Measurements from ENCODE around the gene ARHGAP26.

Gene ARHGAP26

DNA sequence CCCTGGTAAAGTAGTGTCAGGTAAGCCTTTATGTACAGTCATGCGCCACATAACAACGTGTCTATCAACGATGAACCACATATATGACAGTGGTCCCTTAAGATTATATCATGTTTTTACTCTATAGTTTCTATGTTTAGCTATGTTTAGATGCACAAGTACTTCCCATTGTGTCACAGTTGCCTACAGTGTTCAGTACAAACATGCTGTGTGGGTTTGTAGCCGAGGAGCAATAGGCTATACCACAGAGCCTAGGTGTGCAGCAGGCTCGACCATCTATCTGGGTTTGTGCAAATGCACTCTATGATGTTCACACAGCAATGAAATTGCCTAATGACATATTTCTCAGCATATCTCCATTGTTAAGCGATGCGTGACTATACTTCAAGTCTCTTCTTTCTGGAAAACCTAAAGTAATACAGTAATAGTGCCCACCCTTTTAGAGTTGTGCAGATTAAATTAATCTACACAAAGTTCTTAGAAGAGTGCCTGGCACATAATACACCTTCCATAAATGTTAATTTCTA lies 295.9 kb downstream of the ARHGAP26 start:
- no peak for DNase-seq (ENCODE audit: low spot score)
- no peak for TF ChIP-seq CTCF (IDR thresholded peaks at IDR 0.05)
- Histone ChIP-seq H3K27ac (no peak overlapping the region), H3K4me3 (no peak overlapping the region)

GRCh38 chr5:143066556-143067281 lies 296.5 kb downstream of the ARHGAP26 start:
- no peak for TF ChIP-seq CTCF (IDR thresholded peaks at IDR 0.05)
- no peak overlapping the region for H3K4me3 ChIP-seq
- no peak for DNase-seq (ENCODE audit: low spot score)
- no peak overlapping the region for H3K27ac ChIP-seq

GRCh38 chr5:143068712-143069111 lies 298.5 kb downstream of the ARHGAP26 start:
- no peak for TF ChIP-seq CTCF (IDR thresholded peaks at IDR 0.05)
- no peak for DNase-seq (ENCODE audit: low spot score)
- Histone ChIP-seq H3K27ac (no peak overlapping the region), H3K4me3 (no peak overlapping the region)

- TF ChIP-seq CTCF (IDR thresholded peaks at IDR 0.05): no peak
- no peak for DNase-seq (ENCODE audit: low spot score)
- H3K27ac ChIP-seq: no peak overlapping the region
- no peak overlapping the region for H3K4me3 ChIP-seq
Measured at GRCh38 chr5:143071927-143072326, 301.8 kb downstream of the ARHGAP26 start.

- no peak for DNase-seq (ENCODE audit: low spot score)
- H3K27ac ChIP-seq: no peak overlapping the region
- H3K4me3 ChIP-seq: no peak overlapping the region
- no peak for TF ChIP-seq CTCF (IDR thresholded peaks at IDR 0.05)
Measured at GRCh38 chr5:143072734-143073133, 302.6 kb downstream of the ARHGAP26 start.

DNA sequence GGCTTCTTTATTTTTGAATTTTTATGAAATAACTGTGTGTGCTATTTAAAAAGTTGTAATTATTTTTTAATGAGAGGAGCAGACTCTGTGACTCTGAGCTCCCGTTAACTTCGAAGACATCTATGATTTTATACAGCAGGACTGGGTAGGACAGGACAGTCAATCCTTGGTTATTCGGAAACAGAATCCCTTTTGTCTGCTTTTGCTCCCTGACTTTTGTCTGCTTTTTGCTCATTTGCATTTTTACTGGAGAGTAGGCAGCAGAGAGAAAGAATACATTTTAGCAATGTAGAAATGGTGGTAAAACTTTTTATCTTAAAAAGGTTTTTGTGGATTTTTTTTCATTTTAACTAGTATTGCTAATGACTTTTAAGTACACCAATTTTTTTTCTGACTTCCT lies 303.6 kb downstream of the ARHGAP26 start:
- TF ChIP-seq CTCF (IDR thresholded peaks at IDR 0.05): no peak
- H3K4me3 ChIP-seq: no peak overlapping the region
- H3K27ac ChIP-seq: no peak overlapping the region
- DNase-seq (ENCODE audit: low spot score): no peak

DNA sequence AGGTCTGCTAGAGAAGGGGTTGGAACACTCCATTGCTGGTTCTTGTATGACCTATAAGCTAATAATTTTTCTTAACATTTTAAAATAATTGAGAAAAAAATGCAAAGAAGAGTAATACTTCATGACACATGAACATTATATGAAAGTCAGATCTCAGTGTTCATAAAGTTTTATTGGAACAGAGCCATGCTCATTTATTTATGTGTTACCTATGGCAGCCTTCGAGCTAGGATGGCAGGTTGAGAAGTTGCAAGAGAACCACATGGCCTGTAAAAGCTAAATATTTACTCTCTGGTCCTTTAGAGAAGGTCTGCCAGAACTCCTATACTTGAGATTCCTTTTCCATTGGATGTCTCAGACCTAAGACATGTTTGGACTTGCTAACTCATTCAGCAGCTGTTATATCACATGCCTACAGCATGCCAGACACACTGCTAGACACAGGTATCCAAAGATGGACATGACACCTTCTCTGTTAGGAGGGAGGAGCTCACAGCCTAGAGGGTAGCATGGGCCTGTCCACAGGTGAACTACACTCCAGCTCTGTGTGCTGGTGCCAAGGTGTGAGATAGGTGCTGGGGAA lies 304.3 kb downstream of the ARHGAP26 start:
- Histone ChIP-seq H3K4me3 (no peak overlapping the region), H3K27ac (no peak overlapping the region)
- no peak for DNase-seq (ENCODE audit: low spot score)
- TF ChIP-seq CTCF (IDR thresholded peaks at IDR 0.05): no peak
